AG04449 (cell line): Measurements from ENCODE around the gene ZNF513.

Experiments
- CTCF ChIA-PET: fragments of 350-600 bp; formaldehyde crosslinking; extraction: SDS; loops from one replicate; lab custom pipeline; 2021; ENCODE audit warnings: antibody characterized with exemption; lab: Yijun Ruan, JAX
- POLR2A ChIA-PET: fragments of 400-600, 350-600 bp; formaldehyde crosslinking; extraction: SDS; loops from one replicate; lab custom pipeline; 2020; ENCODE audit warnings: antibody characterized with exemption, inconsistent platforms; lab: Yijun Ruan, JAX
- DNase-seq: peaks from one replicate; pipeline ENCODE4 v3.0.0-alpha.2; 2010; ENCODE audit warnings: low read depth, low spot score
- H3K4me3 ChIP-seq: 2 replicates; pipeline ENCODE4 v1.5.1; 2011; ENCODE audit warnings: low read depth, mild to moderate bottlenecking, control low read depth, low read length
- TF ChIP-seq, protein P1 (sequence below): IDR thresholded peaks from one replicate; pipeline ENCODE4 v1.5.1; 2011; ENCODE audit warnings: mild to moderate bottlenecking, moderate library complexity, low read length, control low read depth, inconsistent platforms; ENCODE audit not compliant: insufficient read depth; ENCODE audit errors: missing control alignments

Gene ZNF513

DNA sequence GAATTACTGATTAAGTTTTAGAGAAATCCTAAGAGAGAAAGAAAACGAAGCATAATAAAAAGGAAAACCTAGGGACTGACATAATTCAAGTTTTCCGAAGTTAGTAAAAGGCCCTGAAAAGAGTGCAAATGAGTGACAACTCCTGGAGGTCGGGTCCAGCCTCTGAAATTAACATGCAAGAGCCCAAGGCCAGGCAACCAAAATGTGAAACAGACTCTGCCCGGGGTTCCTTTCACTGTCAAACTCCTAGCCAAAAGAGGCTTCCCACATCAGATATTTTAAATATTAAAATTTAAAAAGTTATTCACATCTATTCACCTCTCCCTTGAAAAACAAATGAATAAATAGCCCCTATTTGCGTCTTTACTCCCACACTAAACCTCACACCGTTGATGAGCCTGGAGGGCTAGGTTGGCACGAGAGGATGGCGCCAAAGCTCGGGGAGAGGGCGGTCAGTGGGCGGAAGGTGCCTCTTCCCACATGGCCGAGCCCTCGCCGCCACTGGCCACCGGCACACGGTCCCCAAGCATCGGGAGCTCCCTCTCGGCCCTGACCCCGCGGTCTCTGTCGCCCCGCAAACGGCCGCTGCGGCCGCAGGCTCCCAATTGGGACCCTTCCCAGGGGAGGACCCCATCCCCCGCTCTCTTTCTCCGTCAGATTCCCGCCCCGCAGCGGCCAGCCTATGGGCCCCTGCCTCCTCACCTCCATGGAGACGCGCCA lies 28.2 kb upstream of the ZNF513 start:
- POLR2A ChIA-PET = interaction anchor here (0.8 to 2.5 kb wide), 4 partner anchors 20 to 52 kb away, joined by 3 to 18 read pairs (median 8); partner anchors contain the start of genes GTF3C2 and NRBP1

DNA sequence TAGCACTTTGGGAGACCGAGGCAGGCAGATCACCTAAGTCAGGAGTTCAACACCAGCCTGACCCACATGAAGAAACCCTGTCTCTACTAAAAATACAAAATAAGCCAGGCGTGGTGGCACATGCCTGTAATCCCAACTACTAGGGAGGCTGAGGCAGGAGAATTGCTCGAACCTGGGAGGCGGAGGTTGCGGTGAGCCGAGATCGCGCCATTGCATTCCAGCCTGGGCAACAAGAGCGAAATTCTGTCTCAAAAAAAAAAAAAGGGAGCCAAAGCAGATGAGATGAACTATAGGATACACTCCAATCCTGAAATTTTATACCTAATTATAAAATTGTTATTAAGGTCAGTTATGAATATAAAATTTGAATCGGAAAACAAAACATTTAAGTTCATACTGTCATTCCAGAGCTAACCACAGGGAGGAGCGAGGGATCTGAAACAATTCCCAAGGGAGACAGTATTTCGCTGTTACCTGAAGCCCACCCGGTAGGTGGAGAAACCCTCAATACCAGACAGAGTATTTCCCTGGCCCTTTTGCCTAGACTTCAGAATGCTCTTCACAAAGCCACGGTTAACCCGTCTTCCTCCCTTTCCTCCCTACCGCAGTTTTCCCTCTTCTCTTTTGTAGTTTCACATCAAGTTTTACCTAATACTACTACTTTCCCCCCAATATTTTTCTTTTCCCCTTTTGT lies 27.4 kb upstream of the ZNF513 start:
- TF ChIP-seq, protein P1, sequence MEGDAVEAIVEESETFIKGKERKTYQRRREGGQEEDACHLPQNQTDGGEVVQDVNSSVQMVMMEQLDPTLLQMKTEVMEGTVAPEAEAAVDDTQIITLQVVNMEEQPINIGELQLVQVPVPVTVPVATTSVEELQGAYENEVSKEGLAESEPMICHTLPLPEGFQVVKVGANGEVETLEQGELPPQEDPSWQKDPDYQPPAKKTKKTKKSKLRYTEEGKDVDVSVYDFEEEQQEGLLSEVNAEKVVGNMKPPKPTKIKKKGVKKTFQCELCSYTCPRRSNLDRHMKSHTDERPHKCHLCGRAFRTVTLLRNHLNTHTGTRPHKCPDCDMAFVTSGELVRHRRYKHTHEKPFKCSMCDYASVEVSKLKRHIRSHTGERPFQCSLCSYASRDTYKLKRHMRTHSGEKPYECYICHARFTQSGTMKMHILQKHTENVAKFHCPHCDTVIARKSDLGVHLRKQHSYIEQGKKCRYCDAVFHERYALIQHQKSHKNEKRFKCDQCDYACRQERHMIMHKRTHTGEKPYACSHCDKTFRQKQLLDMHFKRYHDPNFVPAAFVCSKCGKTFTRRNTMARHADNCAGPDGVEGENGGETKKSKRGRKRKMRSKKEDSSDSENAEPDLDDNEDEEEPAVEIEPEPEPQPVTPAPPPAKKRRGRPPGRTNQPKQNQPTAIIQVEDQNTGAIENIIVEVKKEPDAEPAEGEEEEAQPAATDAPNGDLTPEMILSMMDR = peak; percentile 48
- POLR2A ChIA-PET = no interaction called here
- peak overlapping the region; percentile 88 for H3K4me3 ChIP-seq
- CTCF ChIA-PET = interaction anchor here (0.7 to 6.1 kb wide), 10 partner anchors 10 to 275 kb away, joined by 3 to 57 read pairs (median 4); partner anchors contain the start of genes IFT172 and NRBP1
- no peak for DNase-seq

More for the DNA sequence above, 28.2 kb upstream of the ZNF513 start:
- peak overlapping the region; percentile 88 for H3K4me3 ChIP-seq
- TF ChIP-seq, protein P1 = no peak
- CTCF ChIA-PET = interaction anchor here (1.0 to 6.1 kb wide), 9 partner anchors 11 to 274 kb away, joined by 3 to 57 read pairs (median 5); partner anchors contain the start of gene IFT172
- no peak for DNase-seq

DNA sequence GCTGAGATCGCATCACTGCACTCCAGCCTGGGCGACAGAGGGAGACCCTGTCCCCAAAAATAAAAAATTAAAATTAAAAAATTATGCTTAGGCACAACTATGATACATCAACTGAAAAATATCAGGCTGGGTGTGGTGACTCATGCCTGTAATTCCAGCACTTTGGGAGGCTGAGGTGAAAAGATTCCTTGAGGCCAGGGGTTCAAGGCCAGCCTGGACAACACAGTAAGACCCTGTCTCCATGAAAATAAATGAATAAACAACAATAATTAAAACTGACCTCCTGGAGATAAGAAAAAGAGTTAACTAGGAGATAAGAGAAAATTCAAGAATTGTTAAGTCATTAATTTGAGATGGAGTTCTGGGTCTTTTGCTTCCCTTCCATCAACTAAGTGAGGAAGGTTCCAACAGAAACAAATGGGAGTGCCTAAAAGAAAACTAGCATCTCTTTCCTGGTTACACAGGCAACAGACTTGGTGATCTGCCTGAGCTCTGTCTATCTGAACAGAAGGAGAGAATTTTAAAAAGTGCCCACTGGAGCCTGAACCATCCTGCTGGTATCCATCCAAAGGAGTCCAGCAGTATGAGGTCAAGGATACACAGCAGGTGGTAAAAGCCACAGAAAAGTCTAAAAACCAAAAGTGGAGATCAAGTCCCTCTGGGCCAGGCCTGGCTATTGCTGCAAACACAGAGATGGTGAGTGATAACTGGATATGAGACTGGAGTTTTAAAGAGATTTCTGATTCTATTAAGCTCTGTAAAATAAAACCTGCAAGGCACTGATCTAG lies 20.0 kb upstream of the ZNF513 start:
- no peak for DNase-seq
- ChIA-PET CTCF (interaction anchor here (2.1 to 2.7 kb wide), 2 partner anchors 8 to 283 kb away, joined by 5 to 18 read pairs; no protein-coding TSS in a partner anchor), POLR2A (no interaction called here)
- H3K4me3 ChIP-seq = no peak overlapping the region
- TF ChIP-seq, protein P1 = no peak

DNA sequence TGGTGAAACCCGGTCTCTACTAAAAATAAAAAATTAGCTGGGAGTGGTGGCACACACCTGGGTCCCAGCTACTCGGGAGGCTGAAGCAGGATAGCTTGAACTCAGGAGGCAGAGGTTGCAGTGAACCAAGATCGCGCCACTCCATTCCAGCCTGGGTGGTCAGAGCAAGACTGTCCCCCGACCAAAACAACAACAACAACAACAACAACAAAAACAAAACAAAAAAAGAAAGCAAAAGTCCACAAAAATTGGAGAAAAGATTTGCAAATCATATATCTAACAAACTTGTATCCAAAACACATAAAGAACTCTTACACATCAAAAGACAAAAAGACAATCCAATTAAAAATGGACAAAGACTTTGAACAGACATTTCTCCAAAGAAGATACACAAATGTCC lies 18.4 kb upstream of the ZNF513 start:
- no peak overlapping the region for H3K4me3 ChIP-seq
- POLR2A ChIA-PET = no interaction called here
- DNase-seq = no peak
- CTCF ChIA-PET = interaction anchor here (1.9 kb wide), 1 partner anchor 284 kb away, joined by 6 read pairs; no protein-coding TSS in a partner anchor
- TF ChIP-seq, protein P1 = no peak

DNA sequence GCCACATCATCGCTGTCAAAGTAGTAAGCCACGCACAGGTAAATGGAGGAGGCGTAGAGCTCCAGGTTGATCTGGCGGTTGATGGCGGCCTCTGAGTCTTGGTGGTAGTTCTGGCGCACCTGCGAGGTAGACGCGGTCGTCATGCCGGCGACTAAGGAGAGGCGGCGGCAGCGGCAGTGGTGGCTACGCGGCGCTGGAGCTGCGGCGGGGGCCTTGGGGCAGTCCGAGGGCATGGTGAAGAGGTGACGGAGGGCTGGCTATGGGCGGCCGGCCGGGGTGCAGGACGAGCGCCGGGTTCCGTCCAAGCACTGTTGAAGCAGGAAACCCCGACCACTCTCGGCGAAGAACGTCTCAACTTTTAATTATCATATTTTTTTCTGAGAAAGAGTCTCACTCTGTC lies 12.7 kb upstream of the ZNF513 start:
- CTCF ChIA-PET = interaction anchor here (0.8 kb wide), 1 partner anchor 14 kb away, joined by 3 read pairs; no protein-coding TSS in a partner anchor
- POLR2A ChIA-PET = no interaction called here

More for the DNA sequence above, 12.7 kb upstream of the ZNF513 start:
- H3K4me3 ChIP-seq = no peak overlapping the region
- no peak for DNase-seq
- TF ChIP-seq, protein P1 = no peak
